Lower leg skin (tissue), 4 donors: ENCODE measurements around the gene ARHGAP24. TPM values are rescaled to one million over a fixed set of nuclear protein-coding genes. Genes with fewer than 3 reads are reported as not detected.

Experiments
- DNase-seq, 2 donors: peaks; one replicate each; pipeline ENCODE4 v3.0.0-alpha.2; 2019; ENCODE audit warnings: low spot score in 2 of 2
- H3K4me3 ChIP-seq: fragments of 200-600 bp; sonication (generic); 2 replicates; pipeline ENCODE4 v1.5.1; 2017; ENCODE audit warnings: mild to moderate bottlenecking, low read depth; ENCODE audit not compliant: poor library complexity, severe bottlenecking
- CTCF ChIP-seq, 3 donors: fragments of 450-650 bp; IDR thresholded peaks; one replicate each; pipeline ENCODE4 v1.5.1; 2016; ENCODE audit warnings: antibody characterized with exemption in 3 of 3, mild to moderate bottlenecking in 3 of 3, moderate library complexity in 2 of 3
- POLR2A ChIP-seq, 2 donors: fragments of 450-650 bp; IDR thresholded peaks; one replicate each; pipeline ENCODE4 v1.6.1; 2016 to 2017; ENCODE audit warnings: antibody characterized with exemption in 2 of 2, mild to moderate bottlenecking in 1 of 2, moderate library complexity in 1 of 2
- WGBS, 2 donors: methylation state at CpG; one replicate each; pipeline ENCODE4 v1.1.5; 2018; 5-methylcytosine and 5-hydroxymethylcytosine counted together
- intact Hi-C: fragments of 100-400 bp; cut with DNase I; formaldehyde crosslinking; loops from one replicate; pipeline ENCODE4 v1.15.0; 2023; ENCODE audit warnings: low total_unique reads
- total RNA-seq, 4 donors: library from RNA; depleted of rRNA; stranded (reverse); fragments of >200 nt; gene quantifications; one replicate each; pipeline ENCODE4 v1.1.0, GENCODE V29; 2016

ARHGAP24 gene
- total RNA-seq, 4 donors from 2014 or later = 13.1 to 58.4 (median 24.0) TPM

DNA sequence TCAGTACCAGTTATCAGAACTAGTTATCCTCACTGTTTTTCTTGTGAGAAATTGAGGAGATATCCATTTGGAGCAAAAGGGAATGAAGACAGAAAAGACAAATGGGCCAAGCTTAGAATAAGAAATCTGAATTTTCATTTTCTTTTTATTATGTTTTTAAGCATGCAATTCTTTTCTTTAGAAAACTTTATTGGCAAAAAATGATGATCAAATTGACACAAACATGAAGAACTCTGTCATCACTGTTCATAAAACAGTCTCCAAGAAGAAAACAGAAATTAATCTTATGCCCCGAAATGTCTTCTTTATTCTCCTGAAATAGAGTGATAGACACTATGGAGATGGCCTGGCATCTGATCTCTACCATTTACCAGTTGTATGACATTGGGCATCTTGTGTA lies 139.0 kb downstream of the ARHGAP24 start:
- no peak for DNase-seq
- no peak overlapping the region for H3K4me3 ChIP-seq
- no peak for TF ChIP-seq CTCF (IDR thresholded peaks at IDR 0.05)
- TF ChIP-seq POLR2A (IDR thresholded peaks at IDR 0.05) = no peak
- 87 to 98% methylated on average over 1 of the region's 1 CpG for WGBS, 2 donors
- intact Hi-C loops = no loop called here

DNA sequence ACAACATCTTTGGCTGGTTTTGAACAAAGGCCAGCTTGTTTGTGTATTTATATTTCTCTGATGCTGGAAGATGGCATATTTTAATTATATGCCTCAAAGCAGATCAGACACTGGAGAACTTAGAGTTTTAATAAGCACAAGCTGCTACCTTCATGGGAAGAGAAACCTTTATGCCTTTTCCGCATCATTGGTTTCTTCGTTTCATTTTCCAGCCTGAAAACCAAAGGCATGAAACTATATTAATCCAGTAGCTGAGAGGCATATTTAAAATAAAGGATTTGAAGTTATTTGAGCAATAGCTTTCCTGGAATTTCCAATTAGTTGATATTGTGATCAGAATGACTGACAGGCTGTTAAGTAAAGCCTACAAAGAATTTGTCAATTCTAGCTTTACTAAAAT lies 141.0 kb downstream of the ARHGAP24 start:
- WGBS, 2 donors = 86 to 88% methylated on average over 2 of the region's 2 CpGs
- no peak overlapping the region for H3K4me3 ChIP-seq
- intact Hi-C loops = no loop called here
- DNase-seq = no peak
- TF ChIP-seq CTCF (IDR thresholded peaks at IDR 0.05) (no peak), POLR2A (IDR thresholded peaks at IDR 0.05) (no peak)

DNA sequence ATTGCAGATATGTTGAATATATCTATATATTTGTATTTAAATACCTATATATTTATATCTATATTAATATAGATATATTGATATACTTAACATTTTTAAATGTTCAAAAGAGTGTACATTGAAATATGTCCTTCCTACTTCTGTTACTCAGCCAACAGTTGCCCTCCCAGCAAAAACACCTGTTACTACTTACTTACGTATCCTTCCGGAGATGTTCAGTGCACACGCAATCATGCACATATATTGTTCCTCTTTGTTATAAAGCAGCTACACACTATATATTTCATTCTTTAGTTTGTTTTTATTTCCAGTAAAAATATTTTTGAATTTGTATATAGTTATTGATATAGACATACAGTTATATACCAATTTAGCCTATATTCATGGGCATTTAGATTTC lies 142.3 kb downstream of the ARHGAP24 start:
- intact Hi-C loops = no loop called here
- no peak overlapping the region for H3K4me3 ChIP-seq
- TF ChIP-seq POLR2A (IDR thresholded peaks at IDR 0.05) (no peak), CTCF (IDR thresholded peaks at IDR 0.05) (no peak)
- DNase-seq = no peak
- 95 to 96% methylated on average over 3 of the region's 3 CpGs for WGBS, 2 donors

GRCh38 chr4:85632981-85633380 lies 158.0 kb downstream of the ARHGAP24 start:
- TF ChIP-seq CTCF (IDR thresholded peaks at IDR 0.05) (no peak), POLR2A (IDR thresholded peaks at IDR 0.05) (no peak)

DNA sequence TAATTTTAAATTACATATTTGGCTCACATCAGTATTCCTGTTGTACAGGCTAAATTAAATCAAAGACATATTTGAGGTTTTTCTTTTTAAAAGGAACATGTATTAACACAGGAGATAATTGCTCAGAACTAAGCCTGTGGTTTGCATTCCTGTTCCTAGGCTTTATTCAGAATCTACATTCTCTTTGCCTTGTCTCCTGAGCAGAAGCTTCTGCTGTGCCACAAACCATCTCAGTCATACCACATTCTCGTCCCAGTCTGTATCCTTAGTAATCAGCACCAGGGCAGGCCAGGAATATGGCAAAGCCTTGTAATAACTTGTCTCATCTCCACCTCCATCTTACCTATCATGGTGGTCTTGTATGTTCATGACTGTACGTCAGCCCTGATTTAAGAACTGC lies 162.8 kb downstream of the ARHGAP24 start:
- no peak overlapping the region for H3K4me3 ChIP-seq
- TF ChIP-seq CTCF (IDR thresholded peaks at IDR 0.05) (no peak), POLR2A (IDR thresholded peaks at IDR 0.05) (no peak)
- intact Hi-C loops = no loop called here
- 70 to 77% methylated on average over 2 of the region's 2 CpGs for WGBS, 2 donors
- no peak for DNase-seq

More at GRCh38 chr4:85632981-85633380, 158.0 kb downstream of the ARHGAP24 start:
- H3K4me3 ChIP-seq = no peak overlapping the region
- DNase-seq = no peak
- intact Hi-C loops = no loop called here

- H3K4me3 ChIP-seq = no peak overlapping the region
- intact Hi-C loops = no loop called here
- no peak for TF ChIP-seq CTCF (IDR thresholded peaks at IDR 0.05)
- TF ChIP-seq POLR2A (IDR thresholded peaks at IDR 0.05) = no peak
- DNase-seq = no peak
- WGBS, 2 donors = 89 to 96% methylated on average over 4 of the region's 4 CpGs
Observed at GRCh38 chr4:85639946-85640345, 165.0 kb downstream of the ARHGAP24 start.
